GM23338 (cell line): ENCODE results near the gene LURAP1L.

Experiments
- CREB1 ChIP-seq: fragments of 250-450 bp; sonication (Bioruptor Pico); IDR thresholded peaks from 2 replicates; pipeline ENCODE4 v1.5.0; 2020; ENCODE audit warnings: low read depth, mild to moderate bottlenecking, moderate library complexity
- CTCF ChIP-seq, 2 experiments: fragments of 200-600 bp in 1 of 2; sonication (generic) in 1 of 2; conservative IDR thresholded peaks; 2 replicates each; pipeline versions ENCODE4 v1.5.1 to v1.6.1; 2016 to 2017; ENCODE audit warnings: antibody characterized with exemption in 2 of 2, low read depth in 2 of 2, mild to moderate bottlenecking in 2 of 2, moderate library complexity in 1 of 2
- ETS1 ChIP-seq: IDR thresholded peaks from 2 replicates; pipeline ENCODE4 v1.6.1; 2016; ENCODE audit warnings: antibody characterized with exemption
- EZH2 ChIP-seq: fragments of 200-600 bp; sonication (generic); IDR thresholded peaks from one replicate; pipeline ENCODE4 v1.8.0; 2017; ENCODE audit warnings: antibody characterized with exemption, mild to moderate bottlenecking, low read depth; ENCODE audit not compliant: unreplicated experiment
- EZH2phosphoT487 ChIP-seq: fragments of 200-600 bp; sonication (generic); IDR thresholded peaks from one replicate; pipeline ENCODE4 v1.8.1; 2018; ENCODE audit warnings: antibody characterized with exemption; ENCODE audit not compliant: unreplicated experiment
- JUNB ChIP-seq: IDR thresholded peaks from one replicate; pipeline ENCODE4 v1.6.1; 2016; ENCODE audit warnings: antibody characterized with exemption; ENCODE audit not compliant: unreplicated experiment
- NANOG ChIP-seq: IDR thresholded peaks from 2 replicates; pipeline ENCODE4 v1.6.1; 2016; ENCODE audit warnings: antibody characterized with exemption, borderline replicate concordance
- POLR2AphosphoS5 ChIP-seq: IDR thresholded peaks from 2 replicates; pipeline ENCODE4 v1.6.1; 2016; ENCODE audit warnings: antibody characterized with exemption, low read depth
- REST ChIP-seq: IDR thresholded peaks from one replicate; pipeline ENCODE4 v1.6.1; 2018; ENCODE audit warnings: antibody characterized with exemption; ENCODE audit not compliant: unreplicated experiment
- STAT1 ChIP-seq: IDR thresholded peaks from one replicate; pipeline ENCODE4 v1.6.1; 2016; ENCODE audit warnings: antibody characterized with exemption; ENCODE audit not compliant: unreplicated experiment
- ZNF114 ChIP-seq: fragments of 250-450 bp; sonication (Bioruptor Pico); IDR thresholded peaks from 2 replicates; pipeline ENCODE4 v1.5.0; 2020; ENCODE audit warnings: mild to moderate bottlenecking, moderate library complexity
- ZNF331 ChIP-seq: fragments of 250-450 bp; sonication (Bioruptor Pico); IDR thresholded peaks from 2 replicates; pipeline ENCODE4 v1.5.0; 2020; ENCODE audit warnings: low read depth, mild to moderate bottlenecking, moderate library complexity
- ZNF462 ChIP-seq: fragments of 250-450 bp; sonication (Bioruptor Pico); IDR thresholded peaks from 2 replicates; pipeline ENCODE4 v1.5.0; 2020; ENCODE audit warnings: mild to moderate bottlenecking, moderate library complexity

- TF ChIP-seq CTCF (conservative IDR thresholded peaks at IDR 0.05; ENCODE audit: low read depth in 2 of 2) = no peak
- no peak for TF ChIP-seq ZNF462 (CRISPR knock-in tag)
- TF ChIP-seq EZH2 = no peak
- no peak for TF ChIP-seq POLR2AphosphoS5
- TF ChIP-seq REST = no peak
- no peak for TF ChIP-seq CREB1
- no peak for TF ChIP-seq EZH2phosphoT487
- TF ChIP-seq NANOG = no peak
- TF ChIP-seq ZNF114 (CRISPR knock-in tag) = no peak
- TF ChIP-seq STAT1 = no peak
- TF ChIP-seq ZNF331 = no peak
- no peak for TF ChIP-seq JUNB
- TF ChIP-seq ETS1 = no peak
Measured at GRCh38 chr9:12849486-12850003, 74.7 kb downstream of the LURAP1L start.
